ENCODE measurements around the gene RBM33.

DNA sequence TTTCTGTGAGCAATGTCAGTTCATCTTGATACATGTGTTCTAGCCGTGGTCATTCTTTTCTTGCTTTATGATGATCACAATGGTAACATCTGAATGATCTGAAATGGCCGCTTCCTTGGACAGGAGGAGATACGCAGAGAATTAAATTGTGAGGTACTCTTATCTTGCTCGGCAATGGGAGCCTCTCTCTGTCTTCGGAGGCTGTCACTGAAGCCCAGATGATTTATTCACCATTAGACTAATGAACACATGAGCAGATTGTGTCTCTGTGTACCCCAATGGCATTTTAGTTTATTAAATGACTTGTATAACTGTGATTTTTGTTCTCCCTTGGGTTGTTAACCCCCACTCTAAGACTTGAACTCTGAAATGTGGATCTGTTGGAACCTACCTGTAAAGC, 38.6 kb downstream of the RBM33 start:
- TF ChIP-seq ZSCAN20 (CRISPR knock-in tag; IDR thresholded peaks at IDR 0.05; ENCODE audit: borderline replicate concordance) (no peak), CTCF (CRISPR knock-in tag; IDR thresholded peaks at IDR 0.05) (no peak)
- TF ChIP-seq, protein P1, sequence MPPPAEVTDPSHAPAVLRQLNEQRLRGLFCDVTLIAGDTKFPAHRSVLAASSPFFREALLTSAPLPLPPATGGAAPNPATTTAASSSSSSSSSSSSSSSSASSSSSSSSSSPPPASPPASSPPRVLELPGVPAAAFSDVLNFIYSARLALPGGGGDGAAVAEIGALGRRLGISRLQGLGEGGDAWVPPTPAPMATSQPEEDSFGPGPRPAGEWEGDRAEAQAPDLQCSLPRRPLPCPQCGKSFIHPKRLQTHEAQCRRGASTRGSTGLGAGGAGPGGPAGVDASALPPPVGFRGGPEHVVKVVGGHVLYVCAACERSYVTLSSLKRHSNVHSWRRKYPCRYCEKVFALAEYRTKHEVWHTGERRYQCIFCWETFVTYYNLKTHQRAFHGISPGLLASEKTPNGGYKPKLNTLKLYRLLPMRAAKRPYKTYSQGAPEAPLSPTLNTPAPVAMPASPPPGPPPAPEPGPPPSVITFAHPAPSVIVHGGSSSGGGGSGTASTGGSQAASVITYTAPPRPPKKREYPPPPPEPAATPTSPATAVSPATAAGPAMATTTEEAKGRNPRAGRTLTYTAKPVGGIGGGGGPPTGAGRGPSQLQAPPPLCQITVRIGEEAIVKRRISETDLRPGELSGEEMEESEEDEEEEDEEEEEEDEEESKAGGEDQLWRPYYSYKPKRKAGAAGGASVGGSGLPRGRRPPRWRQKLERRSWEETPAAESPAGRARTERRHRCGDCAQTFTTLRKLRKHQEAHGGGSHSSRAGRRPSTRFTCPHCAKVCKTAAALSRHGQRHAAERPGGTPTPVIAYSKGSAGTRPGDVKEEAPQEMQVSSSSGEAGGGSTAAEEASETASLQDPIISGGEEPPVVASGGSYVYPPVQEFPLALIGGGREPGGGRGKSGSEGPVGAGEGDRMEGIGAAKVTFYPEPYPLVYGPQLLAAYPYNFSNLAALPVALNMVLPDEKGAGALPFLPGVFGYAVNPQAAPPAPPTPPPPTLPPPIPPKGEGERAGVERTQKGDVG (CRISPR knock-in tag; IDR thresholded peaks at IDR 0.05; ENCODE audit: borderline replicate concordance): no peak
